Neuronal stem cell (in vitro differentiated cells): ENCODE data around the gene SLC2A4.

Experiments
- DNase-seq: peaks from one replicate; pipeline ENCODE4 v3.0.0-alpha.2; 2013; ENCODE audit warnings: low spot score
- H2AFZ ChIP-seq: one replicate; pipeline ENCODE4 v1.6.1; 2013; ENCODE audit warnings: mild to moderate bottlenecking, low read length, inconsistent platforms
- H2AK5ac ChIP-seq: 2 replicates; pipeline ENCODE4 v1.6.1; 2013; ENCODE audit warnings: low read depth, mild to moderate bottlenecking, inconsistent platforms, low read length, moderate library complexity, mixed read lengths
- H2BK120ac ChIP-seq: 2 replicates; pipeline ENCODE4 v1.6.1; 2013; ENCODE audit warnings: low read depth, mild to moderate bottlenecking, inconsistent platforms, low read length, moderate library complexity, mixed read lengths
- H2BK12ac ChIP-seq: one replicate; pipeline ENCODE4 v1.6.1; 2013; ENCODE audit warnings: low read length, inconsistent platforms
- H2BK15ac ChIP-seq: 2 replicates; pipeline ENCODE4 v1.6.1; 2013; ENCODE audit warnings: mild to moderate bottlenecking, low read length, inconsistent platforms, mixed read lengths
- H2BK5ac ChIP-seq: one replicate; pipeline ENCODE4 v1.6.1; 2013; ENCODE audit warnings: inconsistent platforms, mild to moderate bottlenecking, low read length, moderate library complexity
- H3K14ac ChIP-seq: one replicate; pipeline ENCODE4 v1.6.1; 2013; ENCODE audit warnings: low read length, inconsistent platforms
- H3K18ac ChIP-seq: 2 replicates; pipeline ENCODE4 v1.6.1; 2013; ENCODE audit warnings: low read length, inconsistent platforms
- H3K23ac ChIP-seq: 2 replicates; pipeline ENCODE4 v1.6.1; 2013; ENCODE audit warnings: low read depth, mild to moderate bottlenecking, mixed read lengths, low read length, inconsistent platforms; ENCODE audit not compliant: poor library complexity
- H3K27ac ChIP-seq: replicated peaks from 3 replicates; pipeline ENCODE4 v1.5.1; 2013; ENCODE audit warnings: low read length, inconsistent platforms
- H3K27me3 ChIP-seq, 3 experiments: 2 replicates each; pipeline ENCODE4 v1.6.1; 2013; ENCODE audit warnings: low read length in 3 of 3, mild to moderate bottlenecking in 2 of 3, inconsistent platforms in 1 of 3, low read depth in 1 of 3, mixed read lengths in 1 of 3, moderate library complexity in 1 of 3; ENCODE audit not compliant: control insufficient read depth in 3 of 3, insufficient read depth in 3 of 3
- H3K36me3 ChIP-seq, 2 donors: replicated peaks in 1 of 2; 2 replicates each; pipeline ENCODE4 v1.6.1; 2013; ENCODE audit warnings: low read length in 2 of 2; ENCODE audit not compliant: control insufficient read depth in 2 of 2, insufficient read depth in 2 of 2
- H3K4ac ChIP-seq: 2 replicates; pipeline ENCODE4 v1.6.1; 2013; ENCODE audit warnings: inconsistent platforms, mild to moderate bottlenecking, low read length, moderate library complexity
- H3K4me1 ChIP-seq, 2 donors: 1 replicate in 1 of 2; 2 replicates in 1 of 2; pipeline ENCODE4 v1.6.1; 2013; ENCODE audit warnings: low read length in 2 of 2, low read depth in 1 of 2; ENCODE audit not compliant: control insufficient read depth in 2 of 2, insufficient read depth in 1 of 2
- H3K4me2 ChIP-seq: one replicate; pipeline ENCODE4 v1.6.1; 2013; ENCODE audit warnings: mild to moderate bottlenecking, low read length, inconsistent platforms; ENCODE audit not compliant: insufficient read depth, poor library complexity, severe bottlenecking
- H3K4me3 ChIP-seq, 2 donors: 2 replicates each; pipeline ENCODE4 v1.5.1; 2013; ENCODE audit warnings: low read length in 2 of 2, mild to moderate bottlenecking in 2 of 2, inconsistent platforms in 1 of 2, moderate library complexity in 1 of 2
- H3K79me1 ChIP-seq: one replicate; pipeline ENCODE4 v1.6.1; 2013; ENCODE audit warnings: low read depth, mild to moderate bottlenecking, inconsistent platforms, low read length, moderate library complexity
- H3K9ac ChIP-seq: one replicate; pipeline ENCODE4 v1.6.1; 2013; ENCODE audit warnings: mild to moderate bottlenecking, low read depth, low read length, inconsistent platforms; ENCODE audit not compliant: poor library complexity
- H3K9me3 ChIP-seq, 2 donors: replicated peaks in 1 of 2; 2 replicates each; pipeline versions ENCODE3 to v1.6.1; 2013; ENCODE audit warnings: low read length in 2 of 2, mild to moderate bottlenecking in 2 of 2, inconsistent platforms in 1 of 2, low read depth in 1 of 2, mixed read lengths in 1 of 2, moderate library complexity in 1 of 2; ENCODE audit not compliant: control insufficient read depth in 2 of 2, insufficient read depth in 1 of 2
- H4K8ac ChIP-seq: one replicate; pipeline ENCODE4 v1.6.1; 2013; ENCODE audit warnings: low read depth, mild to moderate bottlenecking, inconsistent platforms, low read length, moderate library complexity
- H4K91ac ChIP-seq: one replicate; pipeline ENCODE4 v1.6.1; 2013; ENCODE audit warnings: low read length, low read depth, mild to moderate bottlenecking, inconsistent platforms; ENCODE audit not compliant: poor library complexity
- WGBS, 2 donors: extraction: QIAGEN DNeasy Blood & Tissue Kit; methylation state at CpG; one replicate each; pipeline ENCODE4 v1.1.7; 2013; ENCODE audit warnings: missing lambda C conversion rate in 2 of 2, mixed read lengths in 1 of 2; ENCODE audit not compliant: insufficient read length in 2 of 2, insufficient replicate concordance in 1 of 2; ENCODE audit errors: extremely low coverage in 2 of 2; 5-methylcytosine and 5-hydroxymethylcytosine counted together

SLC2A4 gene

DNA sequence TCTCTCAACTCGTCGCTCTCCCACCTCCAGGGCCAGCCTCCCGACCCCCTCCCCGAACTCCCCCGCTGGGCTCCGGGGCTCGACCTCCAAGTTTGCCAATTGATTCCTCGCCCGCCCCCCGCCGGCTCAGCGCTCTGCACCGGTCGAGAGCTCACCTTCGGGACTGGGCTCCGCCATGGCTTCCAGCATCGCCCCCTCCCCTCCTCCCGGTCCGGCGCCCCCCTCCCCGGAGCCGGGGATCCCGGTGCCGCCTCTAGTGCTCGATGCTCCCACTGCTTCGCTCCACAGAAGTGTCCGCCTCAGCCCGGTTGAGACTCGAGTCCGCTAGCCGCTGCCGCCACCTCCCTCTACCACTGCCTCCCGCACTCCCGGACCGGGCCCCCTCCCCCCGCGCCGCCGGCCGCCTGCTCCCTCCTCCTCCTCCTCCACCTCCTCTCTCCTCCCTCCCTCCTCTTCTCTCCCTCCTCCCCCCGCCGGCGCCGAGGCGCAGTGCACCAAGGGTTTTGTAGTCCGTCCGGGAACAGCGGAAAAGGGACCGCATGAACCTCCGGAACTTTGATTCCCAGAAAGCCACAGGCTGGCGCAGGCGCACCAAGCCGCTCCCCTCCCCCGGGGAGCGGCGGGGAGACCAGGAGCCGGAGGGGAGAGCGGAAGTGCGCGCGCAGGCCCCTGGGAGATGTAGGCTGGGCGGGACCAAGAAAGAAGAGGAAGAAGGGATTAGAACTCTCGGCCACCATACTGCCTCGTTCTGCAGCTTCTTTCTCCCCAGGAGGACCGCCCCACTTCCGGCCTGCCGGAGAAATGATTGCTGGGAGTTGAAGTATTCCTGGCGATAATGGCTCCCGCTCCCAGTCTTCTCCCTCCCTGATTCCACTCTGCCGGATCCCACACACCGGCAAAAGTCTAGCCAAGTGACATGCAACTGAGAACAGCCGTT lies 42.2 kb upstream of the SLC2A4 start, which contains the start of gene PHF23:
PHF23 (minus strand) TSS at position 367 of the 937 bp plus-strand sequence; CDS start at position 189, 178 bp downstream.
- H3K4ac ChIP-seq: no peak within 1 kb of the TSS
- H2BK12ac ChIP-seq: no peak within 1 kb of the TSS
- H2BK5ac ChIP-seq: peak within 1 kb of the TSS; percentile 97
- no peak within 1 kb of the TSS for H4K91ac ChIP-seq
- H4K8ac ChIP-seq: no peak within 1 kb of the TSS
- H3K23ac ChIP-seq: peak within 1 kb of the TSS; percentile 82
- no peaks in the 10 kb centered on the region for H3K9me3 ChIP-seq
- H3K14ac ChIP-seq: peak within 1 kb of the TSS; percentile 76
- H2BK15ac ChIP-seq: peak within 1 kb of the TSS; percentile 69
- peaks cover 12 to 32% of the 10 kb centered on the region in 2 donors for H3K4me1 ChIP-seq
- no CpG with 5 or more reads among the region's 72 CpGs for WGBS, 2 donors
- H2AFZ ChIP-seq: peak within 1 kb of the TSS; percentile 42
- H3K4me3 ChIP-seq: peak within 1 kb of the TSS; percentile 94 to 97
- DNase-seq: peak; percentile 99
- H3K9ac ChIP-seq: peak within 1 kb of the TSS; percentile 94
- H3K4me2 ChIP-seq: peak within 1 kb of the TSS; percentile 41
- peak within 1 kb of the TSS; percentile 63 for H3K27ac ChIP-seq
- peak within 1 kb of the TSS; percentile 97 for H3K18ac ChIP-seq
- peaks cover 43 to 61% of the 10 kb centered on the region in 2 donors for H3K36me3 ChIP-seq
- H3K27me3 ChIP-seq: no peaks in the 10 kb centered on the region
- H3K79me1 ChIP-seq: peaks cover 16% of the 10 kb centered on the region
- peak within 1 kb of the TSS; percentile 18 for H2BK120ac ChIP-seq
- H2AK5ac ChIP-seq: peak within 1 kb of the TSS; percentile 97

DNA sequence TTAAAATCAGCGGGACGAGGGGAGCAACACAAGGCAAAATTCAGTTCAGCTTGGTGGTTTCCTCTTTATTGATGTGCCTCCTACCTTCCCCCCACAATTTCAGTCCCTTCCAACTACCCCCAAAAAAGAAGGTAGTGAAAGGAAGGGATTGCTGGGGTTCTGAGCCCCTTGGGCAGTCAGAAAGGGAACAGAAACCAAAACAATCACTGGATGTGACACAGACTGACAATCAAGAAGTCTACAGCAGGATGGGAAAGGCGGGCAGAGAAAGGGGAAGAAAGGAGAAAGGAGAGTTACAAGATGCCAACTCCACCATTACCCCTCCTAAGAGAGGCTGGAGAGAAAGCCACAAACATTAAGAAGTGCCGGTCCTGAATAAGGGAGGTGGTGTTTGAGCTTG lies 41.1 kb upstream of the SLC2A4 start:
- DNase-seq: no peak
- Histone ChIP-seq H3K23ac (no peak overlapping the region), H3K4ac (no peak overlapping the region), H3K9ac (no peak overlapping the region), H2BK15ac (no peak overlapping the region), H3K79me1 (peaks cover 14% of the 10 kb centered on the region), H2AFZ (no peak overlapping the region), H2BK12ac (no peak overlapping the region), H2BK120ac (no peak overlapping the region), H2BK5ac (no peak overlapping the region), H3K9me3 (no peaks in the 10 kb centered on the region), H3K14ac (no peak overlapping the region), H3K36me3 (peaks cover 37 to 59% of the 10 kb centered on the region in 2 donors), H3K4me2 (no peak overlapping the region), H4K8ac (no peak overlapping the region), H2AK5ac (no peak overlapping the region), H3K4me1 (peaks cover 7 to 24% of the 10 kb centered on the region in 2 donors), H3K27ac (no peak overlapping the region), H3K18ac (no peak overlapping the region), H3K4me3 (peak overlapping the region in 1 of 2 donors; percentile 94), H4K91ac (no peak overlapping the region), H3K27me3 (no peaks in the 10 kb centered on the region)
- WGBS, 2 donors: no CpG with 5 or more reads among the region's 4 CpGs

DNA sequence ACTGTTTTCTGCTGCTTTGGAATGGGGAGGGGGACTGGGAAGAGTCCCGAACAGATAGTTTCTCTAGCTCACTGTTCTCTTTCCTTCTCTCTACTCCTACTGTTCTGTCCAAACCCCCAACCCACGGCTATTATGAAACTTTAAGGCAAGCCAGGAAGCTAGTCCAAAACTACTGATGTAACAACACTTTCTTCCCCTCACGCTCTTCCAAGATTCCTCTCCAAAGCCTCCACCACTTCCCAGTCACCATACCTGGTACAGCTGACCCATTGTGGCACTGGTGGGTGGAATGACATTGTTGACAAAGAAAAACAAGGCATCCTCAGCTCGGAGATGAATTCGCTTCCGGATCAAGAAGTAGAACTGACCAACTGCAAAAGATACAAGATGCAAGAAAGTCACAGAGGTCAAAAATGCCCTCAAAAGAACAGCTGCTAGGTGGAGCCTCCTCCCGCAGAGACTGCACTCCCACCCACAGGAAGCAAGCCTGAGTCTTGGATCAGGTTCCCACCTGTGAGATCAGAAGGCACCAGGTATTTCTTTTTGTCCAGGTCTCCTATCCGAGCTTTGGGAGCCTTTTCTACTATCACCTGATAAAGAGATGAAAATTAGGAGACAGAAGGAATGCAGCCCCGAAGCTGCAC lies 40.3 kb upstream of the SLC2A4 start:
- no CpG with 5 or more reads among the region's 9 CpGs for WGBS, 2 donors
- peaks cover 7 to 24% of the 10 kb centered on the region in 2 donors for H3K4me1 ChIP-seq

More for the DNA sequence above, 40.3 kb upstream of the SLC2A4 start:
- H4K91ac ChIP-seq: no peak overlapping the region
- no peak overlapping the region for H3K9ac ChIP-seq
- H2BK12ac ChIP-seq: no peak overlapping the region
- no peaks in the 10 kb centered on the region for H3K9me3 ChIP-seq
- no peak overlapping the region for H2AFZ ChIP-seq
- DNase-seq: no peak
- H3K27me3 ChIP-seq: no peaks in the 10 kb centered on the region
- no peak overlapping the region for H2AK5ac ChIP-seq
- H3K36me3 ChIP-seq: peaks cover 35 to 58% of the 10 kb centered on the region in 2 donors
- H4K8ac ChIP-seq: no peak overlapping the region
- peak overlapping the region; percentile 77 for H3K4me2 ChIP-seq
- H2BK120ac ChIP-seq: no peak overlapping the region
- no peak overlapping the region for H3K23ac ChIP-seq
- no peak overlapping the region for H3K27ac ChIP-seq
- H3K4me3 ChIP-seq: peak overlapping the region; percentile 90 to 94
- no peak overlapping the region for H2BK5ac ChIP-seq
- peaks cover 9% of the 10 kb centered on the region for H3K79me1 ChIP-seq
- no peak overlapping the region for H2BK15ac ChIP-seq
- H3K14ac ChIP-seq: no peak overlapping the region
- no peak overlapping the region for H3K18ac ChIP-seq
- no peak overlapping the region for H3K4ac ChIP-seq
